Stomach (tissue), 4 donors: ENCODE results near the gene IFT22.

ENCODE experiments used
- CTCF ChIP-seq, 7 experiments: fragments of 450-650 bp in 4 of 7; fragments of 200-600 bp in 3 of 7; sonication (generic) in 3 of 7; IDR thresholded peaks; one replicate each; pipeline ENCODE4 v1.5.1; 2016 to 2019; ENCODE audit warnings: antibody characterized with exemption in 7 of 7, control low read depth in 2 of 7, mild to moderate bottlenecking in 1 of 7
- EP300 ChIP-seq: sonication (generic); formaldehyde crosslinking; IDR thresholded peaks from one replicate; pipeline ENCODE4 v1.6.1; 2017; ENCODE audit warnings: antibody characterized with exemption
- POLR2AphosphoS5 ChIP-seq, 3 donors: sonication (generic); formaldehyde crosslinking; IDR thresholded peaks; one replicate each; pipeline ENCODE4 v1.6.1; 2016; ENCODE audit warnings: antibody characterized with exemption in 3 of 3

- TF ChIP-seq CTCF (IDR thresholded peaks at IDR 0.05) (no peak), EP300 (no peak), POLR2AphosphoS5 (IDR thresholded peaks at IDR 0.05) (no peak)
These were observed 49.2 kb upstream of the IFT22 start for GRCh38 chr7:101370836-101371235.
